GM18502 (cell line): Measurements from ENCODE around the gene ARMC9.

Experiments
- ATAC-seq: cut with Tn5 transposase; IDR thresholded peaks from one replicate; pipeline ENCODE4 v1.9.1; 2021; ENCODE audit warnings: mild to moderate bottlenecking; ENCODE audit not compliant: unreplicated experiment, poor library complexity

ARMC9 gene

DNA sequence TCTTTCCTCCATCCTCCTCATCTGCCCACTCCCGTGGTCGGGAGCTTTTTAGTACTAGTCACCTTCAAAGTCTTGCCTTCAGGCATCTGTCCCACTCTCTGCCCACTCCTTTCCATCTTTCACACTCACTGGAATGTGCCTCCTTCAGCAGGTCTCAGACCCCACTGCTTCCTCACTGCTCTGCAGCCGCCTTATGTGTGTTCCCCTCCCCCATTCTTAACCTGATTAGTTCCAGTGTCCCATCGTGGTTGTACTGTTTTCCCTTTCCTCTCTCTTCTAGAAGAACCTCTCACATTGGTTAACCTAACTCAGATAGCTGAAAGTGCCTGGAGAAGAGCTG is 3.0 kb downstream of the ARMC9 start:
- ATAC-seq: no peak

DNA sequence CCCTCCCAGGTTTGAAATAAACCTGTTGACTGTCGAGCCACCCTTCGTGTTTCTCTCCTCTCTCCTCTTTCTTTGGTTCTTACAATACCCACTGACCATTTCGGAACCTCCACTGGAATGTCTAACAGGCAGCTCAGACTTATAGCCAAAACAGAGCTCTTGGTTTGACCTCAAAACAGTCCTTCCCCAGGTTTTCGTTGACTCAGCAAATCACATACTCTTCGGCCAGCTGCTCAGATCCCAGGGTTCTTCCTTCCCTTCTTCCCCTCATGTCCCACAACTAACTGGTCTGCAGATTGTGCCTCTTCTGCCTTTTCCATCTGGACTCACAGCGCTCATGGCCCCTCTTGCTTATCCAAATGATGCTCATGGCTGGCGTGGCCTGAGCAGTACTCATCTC is 4.7 kb downstream of the ARMC9 start:
- no peak for ATAC-seq

DNA sequence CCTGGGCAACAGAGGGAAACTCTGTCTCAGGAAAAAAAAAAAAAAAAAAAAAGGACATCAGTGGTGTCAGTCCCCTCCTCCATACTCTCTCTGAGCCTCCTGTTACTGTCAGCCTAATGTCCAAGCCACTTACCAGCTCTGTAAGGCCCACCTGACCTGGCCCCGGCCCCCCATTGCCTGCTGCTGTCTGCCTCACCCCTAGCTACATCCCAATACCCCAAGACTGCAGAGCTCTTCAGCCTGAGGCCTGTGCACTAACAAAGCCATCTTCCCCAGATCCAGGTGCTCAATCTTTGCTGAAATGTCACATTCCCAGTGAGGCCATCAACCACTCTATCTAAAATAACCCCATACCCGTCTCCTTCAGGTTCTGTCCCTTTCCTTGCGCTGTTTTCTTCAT is 5.7 kb downstream of the ARMC9 start:
- ATAC-seq: no peak

DNA sequence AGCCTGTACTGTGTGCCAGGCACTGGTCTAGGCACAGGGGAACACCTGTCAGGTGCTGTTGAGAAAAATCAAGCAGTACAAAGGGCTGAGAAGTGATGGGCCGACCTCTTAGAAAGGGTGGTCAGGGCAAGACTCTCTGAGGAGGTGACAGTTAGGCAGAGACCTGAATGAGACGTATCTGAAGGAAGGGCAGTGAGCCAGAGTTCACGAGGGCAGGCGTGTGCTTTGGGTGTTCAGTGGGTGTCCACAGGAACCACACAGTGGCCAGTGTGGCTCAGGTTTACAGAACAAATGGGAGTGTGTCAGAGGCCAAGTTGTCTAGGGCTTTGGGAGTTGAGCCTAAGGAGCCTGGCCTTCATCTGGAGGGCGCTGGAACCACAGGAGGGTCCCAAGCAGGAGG is 6.2 kb downstream of the ARMC9 start:
- ATAC-seq: no peak

- ATAC-seq: no peak
Observed at GRCh38 chr2:231207734-231208133, 9.3 kb downstream of the ARMC9 start.

GRCh38 chr2:231210782-231211181 is 12.4 kb downstream of the ARMC9 start:
- no peak for ATAC-seq

- ATAC-seq: no peak
Observed at GRCh38 chr2:231211486-231211885, 13.1 kb downstream of the ARMC9 start.

DNA sequence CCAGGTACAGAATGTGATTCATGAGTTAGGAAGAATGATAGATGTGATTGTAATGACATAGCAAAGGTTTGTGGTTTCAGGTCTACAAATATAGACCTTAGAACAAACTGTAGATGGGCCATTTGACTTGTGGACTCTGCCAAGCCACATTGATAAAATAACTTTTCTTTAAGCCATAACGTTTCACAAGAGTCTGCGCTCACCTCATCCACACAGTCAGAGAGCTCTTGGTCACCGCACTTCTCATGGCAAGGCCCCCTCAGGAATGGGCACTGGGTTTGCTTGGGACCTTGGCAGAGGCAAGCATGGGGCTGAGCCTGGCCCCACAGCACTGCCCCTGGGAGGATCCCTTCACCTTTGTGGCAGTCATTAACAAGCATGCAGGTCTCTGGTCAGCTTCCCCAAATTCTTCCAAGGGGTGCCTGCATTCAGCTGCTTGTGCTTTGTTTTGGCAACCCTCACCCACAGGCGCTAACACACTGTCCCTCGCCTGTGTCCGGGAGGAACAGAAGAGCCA is 14.0 kb downstream of the ARMC9 start:
- no peak for ATAC-seq

DNA sequence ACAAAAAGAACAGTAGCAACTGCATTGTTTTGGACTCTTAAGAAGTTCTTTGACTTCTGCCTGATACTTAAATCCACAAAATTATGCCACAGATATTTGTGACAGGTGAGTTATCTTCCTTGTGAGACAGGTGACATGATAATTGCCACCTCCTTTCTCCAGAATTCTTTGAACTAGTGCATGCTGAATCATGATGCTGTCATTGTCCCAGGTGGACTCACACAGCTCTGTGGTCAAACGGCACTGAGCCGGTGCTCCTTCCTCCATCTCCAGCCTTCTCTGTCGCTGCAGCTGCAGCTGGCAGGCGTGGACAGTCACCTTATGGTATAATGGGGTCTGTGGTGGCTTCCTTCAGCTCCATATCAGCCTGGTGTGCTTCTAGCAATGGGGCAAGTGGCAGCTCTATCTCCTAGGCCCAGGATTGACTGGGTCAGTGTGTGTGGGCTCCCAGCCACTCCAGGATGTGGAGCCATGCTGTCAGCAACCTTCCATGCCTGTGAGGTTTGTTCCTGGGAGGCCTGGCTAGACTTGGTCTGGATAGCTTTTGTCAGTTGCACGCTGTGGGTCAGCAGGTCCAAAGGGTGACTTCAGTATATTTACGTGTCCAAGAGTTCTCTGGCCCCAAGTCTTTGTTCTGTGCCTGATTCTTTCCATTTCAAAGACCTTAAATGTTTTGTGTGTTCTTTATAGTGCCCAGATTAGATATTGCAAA is 15.7 kb downstream of the ARMC9 start:
- ATAC-seq: no peak

DNA sequence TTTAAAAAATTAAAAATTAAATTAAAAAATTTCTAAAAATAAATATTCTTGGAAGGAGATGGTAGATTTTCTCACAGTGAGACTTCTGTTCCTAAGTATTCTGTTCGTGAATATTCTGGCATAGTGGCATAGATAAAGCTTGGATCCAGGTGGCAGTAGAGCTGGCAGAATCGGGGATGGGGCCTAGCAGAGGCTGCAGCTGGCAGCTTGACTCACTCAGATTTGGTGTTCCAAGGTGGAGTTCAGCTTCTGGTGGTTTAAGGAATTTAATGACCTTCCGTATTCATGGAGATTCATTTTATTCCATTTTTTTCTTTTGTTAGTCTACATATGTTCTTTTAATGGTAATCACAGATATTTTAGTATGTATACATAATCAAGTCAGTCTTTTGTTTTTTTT is 19.9 kb downstream of the ARMC9 start:
- no peak for ATAC-seq

DNA sequence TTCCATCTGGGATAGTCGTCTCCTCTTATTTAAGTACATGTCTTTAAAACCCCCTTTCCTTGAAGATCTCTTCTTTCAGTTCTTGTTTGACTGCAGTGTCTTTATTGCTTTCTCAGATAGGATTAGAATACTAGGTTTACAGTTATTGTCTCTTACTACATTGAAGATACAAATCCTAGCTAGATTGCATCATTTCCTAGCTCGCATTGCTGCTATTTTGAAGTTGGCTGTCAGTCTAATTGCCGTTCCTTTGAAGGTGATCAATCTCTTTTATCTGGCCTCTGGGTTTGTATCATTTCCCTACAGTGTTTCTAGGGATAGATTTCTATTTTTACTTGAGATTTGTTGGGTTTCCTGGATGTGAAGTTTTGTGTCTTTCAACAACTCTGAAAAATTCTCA is 20.9 kb downstream of the ARMC9 start:
- no peak for ATAC-seq

DNA sequence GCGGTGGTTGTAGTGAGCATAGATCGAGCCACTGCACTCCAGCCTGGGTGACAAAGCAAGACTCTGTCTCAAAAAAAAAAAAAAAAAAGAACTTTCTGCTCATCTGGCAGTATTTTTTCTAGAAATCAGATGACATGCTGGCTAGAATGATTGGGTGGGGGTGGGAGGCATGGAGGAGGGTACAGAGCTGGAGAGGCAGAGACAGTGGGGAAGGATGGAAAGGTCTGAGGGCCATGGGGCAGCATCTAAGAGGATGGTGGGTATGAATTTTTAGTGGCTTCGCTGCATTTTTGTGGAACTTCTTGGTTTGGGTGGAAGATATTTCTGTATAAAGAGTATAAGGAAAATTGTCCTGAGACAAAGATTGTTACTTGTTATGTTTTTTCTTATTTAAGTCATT is 23.3 kb downstream of the ARMC9 start:
- no peak for ATAC-seq

DNA sequence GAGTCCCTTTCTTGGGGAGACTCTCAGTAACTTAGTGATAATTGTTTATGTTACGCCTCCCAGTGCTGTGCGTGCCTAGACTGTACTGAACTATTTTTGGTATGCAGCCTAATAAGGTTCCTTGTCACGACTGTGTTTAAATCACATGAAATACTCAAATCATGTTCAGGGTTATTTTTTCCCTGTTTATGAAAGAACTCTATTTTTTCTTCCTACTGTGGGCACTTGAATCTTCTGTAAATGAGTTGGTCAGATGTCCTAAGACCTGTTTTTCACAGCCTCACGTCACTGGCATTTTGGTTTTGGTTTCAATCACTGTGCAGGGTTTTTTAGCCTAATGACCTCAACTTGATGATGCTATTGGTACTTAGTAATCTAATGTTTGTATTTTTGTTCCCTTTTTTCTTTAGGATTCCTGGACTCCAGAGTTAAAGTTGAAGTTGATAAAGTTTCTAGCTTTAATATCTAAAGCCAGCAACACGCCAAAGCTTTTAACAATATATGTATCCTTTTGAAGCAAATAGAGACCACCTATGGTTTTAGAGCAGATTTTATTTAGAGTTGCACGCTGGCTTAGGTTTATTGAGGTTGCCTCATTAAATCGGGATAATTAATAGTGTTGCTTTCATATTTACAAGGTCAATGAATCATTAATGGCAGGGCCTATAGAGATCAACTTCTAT is 24.0 kb downstream of the ARMC9 start:
- ATAC-seq: peak; percentile 67

GRCh38 chr2:231223001-231223375 is 24.6 kb downstream of the ARMC9 start:
- ATAC-seq: no peak

DNA sequence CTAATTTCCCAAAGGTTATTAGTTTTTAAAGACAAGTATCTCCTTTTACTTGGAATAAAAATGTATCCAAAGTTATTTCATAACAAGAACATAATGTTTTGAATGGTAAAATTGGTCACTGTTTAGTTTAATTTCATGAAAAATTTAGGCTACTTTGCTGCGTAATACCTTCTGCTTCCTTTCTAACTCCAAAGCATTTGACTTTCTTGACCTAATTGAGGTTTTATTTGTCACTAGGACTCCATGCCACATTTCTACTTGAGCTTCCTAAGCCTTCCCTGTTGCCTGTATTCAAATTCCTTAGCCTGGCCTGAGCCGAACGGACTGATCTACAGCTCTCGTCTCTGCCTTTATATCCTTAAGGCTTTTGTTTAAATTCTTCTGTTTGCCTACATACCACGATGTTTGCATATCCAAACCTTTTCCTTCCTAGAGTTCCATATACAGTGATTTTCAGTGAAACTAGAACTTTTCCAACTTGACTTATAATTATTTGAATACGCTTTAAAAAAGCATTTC is 25.1 kb downstream of the ARMC9 start:
- ATAC-seq: no peak

DNA sequence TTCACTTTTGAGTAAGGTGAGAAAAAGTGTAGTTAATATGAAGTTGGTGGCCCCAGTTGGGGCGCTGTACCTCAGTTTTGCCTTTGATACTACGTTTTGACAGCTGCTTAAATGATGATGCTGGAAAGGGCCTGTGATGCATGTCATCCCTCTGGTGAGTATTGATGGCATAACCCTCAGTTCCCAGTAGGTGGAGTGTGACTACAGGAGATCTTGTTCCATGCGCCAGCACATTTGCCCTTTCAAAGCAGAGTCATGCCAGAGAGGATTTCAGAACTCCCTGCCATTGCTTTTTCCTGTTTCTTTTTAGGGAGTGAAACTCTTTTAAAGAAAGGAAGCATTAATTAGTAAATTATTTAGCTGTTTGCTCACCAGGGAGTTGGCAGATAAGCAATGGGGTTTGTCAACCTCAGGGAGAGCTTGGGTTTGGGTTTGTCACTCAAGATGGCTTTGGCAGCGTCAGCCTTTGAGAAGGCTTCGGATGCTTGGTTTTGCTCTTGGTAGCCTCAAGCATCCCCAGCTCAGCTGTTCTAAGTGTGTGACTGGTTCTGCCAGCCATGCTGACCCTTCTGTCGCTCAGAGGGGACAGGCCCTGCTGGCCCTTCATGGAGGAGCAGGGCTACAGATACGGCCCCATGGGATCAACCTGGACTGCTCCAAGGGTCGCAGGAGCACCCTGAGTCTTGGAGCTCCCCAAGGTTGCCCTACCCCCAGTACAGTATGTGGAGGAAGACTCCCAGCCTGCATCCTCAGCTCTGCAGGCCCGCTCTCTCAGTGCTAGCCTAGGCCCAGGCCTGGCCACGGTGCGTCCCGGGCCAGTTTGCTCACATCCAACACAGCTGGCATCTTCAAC is 29.1 kb downstream of the ARMC9 start:
- ATAC-seq: peak; percentile 66

DNA sequence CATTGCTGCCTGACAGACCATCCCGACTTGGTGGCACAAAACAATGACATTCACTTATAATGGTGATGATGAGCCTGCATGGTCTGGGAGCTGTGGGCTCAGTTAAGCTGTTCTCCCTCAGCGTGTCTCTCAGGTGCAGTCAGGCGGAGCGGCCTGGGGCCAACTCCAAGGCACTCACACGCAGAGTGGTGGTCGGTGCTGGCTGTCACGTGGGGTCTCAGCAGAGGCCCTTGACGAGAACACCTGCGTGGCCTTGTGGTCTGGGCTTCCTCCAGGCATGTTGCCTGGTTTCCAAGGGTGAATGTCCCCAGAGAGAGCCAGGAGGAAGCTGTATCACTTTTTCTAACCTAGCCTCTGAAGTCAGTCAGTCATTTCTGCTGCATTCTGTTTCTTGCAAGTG is 29.8 kb downstream of the ARMC9 start:
- ATAC-seq: peak; percentile 80

DNA sequence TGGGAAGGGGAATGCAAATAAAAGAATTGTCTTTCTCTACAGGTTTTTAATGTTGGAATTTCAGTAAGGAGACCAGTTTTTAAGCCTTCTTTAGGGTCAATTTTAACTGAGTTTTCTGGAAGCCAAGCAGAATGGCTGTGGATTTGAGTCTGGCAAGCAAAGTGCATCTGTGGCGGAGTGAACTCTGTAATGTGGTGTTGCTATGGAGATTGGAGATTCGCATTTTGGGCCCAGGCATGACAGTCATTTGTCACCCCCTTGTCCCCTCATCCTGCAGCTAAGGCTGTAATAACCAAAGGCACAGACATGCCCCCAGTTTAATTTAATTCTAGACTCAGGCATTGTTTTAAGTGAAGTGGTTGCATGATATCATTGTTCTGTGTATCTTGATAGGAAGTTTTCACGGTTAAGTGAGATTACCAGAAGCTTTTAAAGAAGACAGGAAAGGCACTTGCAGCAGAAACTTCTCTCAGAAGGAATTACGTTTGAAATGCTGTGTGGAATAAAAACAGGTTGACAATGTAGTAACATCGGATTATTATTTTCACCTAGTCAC is 30.6 kb downstream of the ARMC9 start:
- no peak for ATAC-seq

GRCh38 chr2:231235217-231235616 is 36.8 kb downstream of the ARMC9 start:
- ATAC-seq: no peak

DNA sequence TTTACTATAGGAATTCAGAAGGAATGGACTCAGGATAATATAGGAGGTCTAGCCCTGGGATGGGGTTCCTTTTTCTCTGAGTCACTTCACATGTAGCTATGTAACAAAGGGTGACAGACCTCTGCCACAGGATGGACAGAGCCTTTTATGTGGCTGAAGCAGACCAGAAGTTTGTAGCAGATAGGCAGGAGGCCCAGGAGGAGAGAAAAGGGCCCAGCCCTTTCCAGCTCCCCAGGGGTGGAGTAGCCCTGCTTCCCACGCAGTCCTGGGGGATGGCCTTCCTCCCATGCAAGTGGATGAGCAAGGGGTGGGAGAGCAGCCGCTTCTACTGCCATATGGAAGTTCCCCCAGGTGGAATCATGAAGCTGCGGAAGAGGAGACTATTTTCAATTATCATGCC is 40.3 kb downstream of the ARMC9 start:
- ATAC-seq: no peak

GRCh38 chr2:231239751-231240150 is 41.3 kb downstream of the ARMC9 start:
- no peak for ATAC-seq
